GM23338 (cell line): ENCODE data around the gene CACNA1D.

ENCODE experiments used
- TF ChIP-seq, protein P1 (sequence below), 2 experiments: fragments of 200-600 bp in 1 of 2; sonication (generic) in 1 of 2; conservative IDR thresholded peaks; 2 replicates each; pipeline versions ENCODE4 v1.5.1 to v1.6.1; 2016 to 2017; ENCODE audit warnings: antibody characterized with exemption in 2 of 2, low read depth in 2 of 2, mild to moderate bottlenecking in 2 of 2, moderate library complexity in 1 of 2
- TF ChIP-seq, protein P2 (sequence below): IDR thresholded peaks from one replicate; pipeline ENCODE4 v1.6.1; 2018; ENCODE audit warnings: antibody characterized with exemption; ENCODE audit not compliant: unreplicated experiment

DNA sequence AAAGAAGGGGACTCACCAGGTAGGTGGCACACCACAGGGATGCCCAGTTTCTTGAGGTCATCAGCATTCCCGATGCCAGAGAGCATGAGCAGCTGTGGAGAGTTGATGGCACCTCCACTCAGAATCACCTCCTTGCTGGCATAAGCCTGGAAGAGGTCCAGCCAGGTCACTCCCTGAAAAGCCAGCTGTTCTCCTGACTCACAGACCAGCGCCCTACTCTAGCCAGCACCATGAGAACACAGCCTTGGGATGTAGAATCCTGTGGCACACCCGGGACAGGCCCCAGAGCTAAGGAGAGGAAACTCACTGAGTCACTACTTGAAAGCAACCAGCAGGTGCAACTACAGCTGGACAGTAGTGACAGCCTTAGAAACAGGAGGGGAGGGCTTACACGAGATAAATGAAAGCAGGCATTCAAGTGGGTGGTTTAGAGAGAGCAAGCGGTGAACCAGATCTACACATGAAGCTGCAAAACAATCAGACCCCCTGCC lies 327.3 kb downstream of the CACNA1D start:
- TF ChIP-seq, protein P1, sequence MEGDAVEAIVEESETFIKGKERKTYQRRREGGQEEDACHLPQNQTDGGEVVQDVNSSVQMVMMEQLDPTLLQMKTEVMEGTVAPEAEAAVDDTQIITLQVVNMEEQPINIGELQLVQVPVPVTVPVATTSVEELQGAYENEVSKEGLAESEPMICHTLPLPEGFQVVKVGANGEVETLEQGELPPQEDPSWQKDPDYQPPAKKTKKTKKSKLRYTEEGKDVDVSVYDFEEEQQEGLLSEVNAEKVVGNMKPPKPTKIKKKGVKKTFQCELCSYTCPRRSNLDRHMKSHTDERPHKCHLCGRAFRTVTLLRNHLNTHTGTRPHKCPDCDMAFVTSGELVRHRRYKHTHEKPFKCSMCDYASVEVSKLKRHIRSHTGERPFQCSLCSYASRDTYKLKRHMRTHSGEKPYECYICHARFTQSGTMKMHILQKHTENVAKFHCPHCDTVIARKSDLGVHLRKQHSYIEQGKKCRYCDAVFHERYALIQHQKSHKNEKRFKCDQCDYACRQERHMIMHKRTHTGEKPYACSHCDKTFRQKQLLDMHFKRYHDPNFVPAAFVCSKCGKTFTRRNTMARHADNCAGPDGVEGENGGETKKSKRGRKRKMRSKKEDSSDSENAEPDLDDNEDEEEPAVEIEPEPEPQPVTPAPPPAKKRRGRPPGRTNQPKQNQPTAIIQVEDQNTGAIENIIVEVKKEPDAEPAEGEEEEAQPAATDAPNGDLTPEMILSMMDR (conservative IDR thresholded peaks at IDR 0.05; ENCODE audit: low read depth in 2 of 2), result no peak
- TF ChIP-seq, protein P2, sequence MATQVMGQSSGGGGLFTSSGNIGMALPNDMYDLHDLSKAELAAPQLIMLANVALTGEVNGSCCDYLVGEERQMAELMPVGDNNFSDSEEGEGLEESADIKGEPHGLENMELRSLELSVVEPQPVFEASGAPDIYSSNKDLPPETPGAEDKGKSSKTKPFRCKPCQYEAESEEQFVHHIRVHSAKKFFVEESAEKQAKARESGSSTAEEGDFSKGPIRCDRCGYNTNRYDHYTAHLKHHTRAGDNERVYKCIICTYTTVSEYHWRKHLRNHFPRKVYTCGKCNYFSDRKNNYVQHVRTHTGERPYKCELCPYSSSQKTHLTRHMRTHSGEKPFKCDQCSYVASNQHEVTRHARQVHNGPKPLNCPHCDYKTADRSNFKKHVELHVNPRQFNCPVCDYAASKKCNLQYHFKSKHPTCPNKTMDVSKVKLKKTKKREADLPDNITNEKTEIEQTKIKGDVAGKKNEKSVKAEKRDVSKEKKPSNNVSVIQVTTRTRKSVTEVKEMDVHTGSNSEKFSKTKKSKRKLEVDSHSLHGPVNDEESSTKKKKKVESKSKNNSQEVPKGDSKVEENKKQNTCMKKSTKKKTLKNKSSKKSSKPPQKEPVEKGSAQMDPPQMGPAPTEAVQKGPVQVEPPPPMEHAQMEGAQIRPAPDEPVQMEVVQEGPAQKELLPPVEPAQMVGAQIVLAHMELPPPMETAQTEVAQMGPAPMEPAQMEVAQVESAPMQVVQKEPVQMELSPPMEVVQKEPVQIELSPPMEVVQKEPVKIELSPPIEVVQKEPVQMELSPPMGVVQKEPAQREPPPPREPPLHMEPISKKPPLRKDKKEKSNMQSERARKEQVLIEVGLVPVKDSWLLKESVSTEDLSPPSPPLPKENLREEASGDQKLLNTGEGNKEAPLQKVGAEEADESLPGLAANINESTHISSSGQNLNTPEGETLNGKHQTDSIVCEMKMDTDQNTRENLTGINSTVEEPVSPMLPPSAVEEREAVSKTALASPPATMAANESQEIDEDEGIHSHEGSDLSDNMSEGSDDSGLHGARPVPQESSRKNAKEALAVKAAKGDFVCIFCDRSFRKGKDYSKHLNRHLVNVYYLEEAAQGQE, result no peak
